Uterus (tissue), 4 donors: ENCODE data around the gene ITGA6. TPM values are rescaled to one million over a fixed set of nuclear protein-coding genes. Genes with fewer than 3 reads are reported as not detected.
"Not testable (repeated sequence)": the region's sequence is repeated elsewhere in the genome, so short reads cannot be mapped to it uniquely, and the experiment has no call there.

ENCODE experiments used
- DNase-seq, 2 donors: peaks; one replicate each; pipeline ENCODE4 v3.0.0-alpha.2; 2019 to 2020
- H3K27ac ChIP-seq, 2 donors: fragments of 200-600 bp; sonication (generic); 1 replicate in 1 of 2; 2 replicates in 1 of 2; pipeline ENCODE4 v1.5.1; 2016 to 2018
- H3K27me3 ChIP-seq, 2 donors: fragments of 200-600 bp; sonication (generic); one replicate each; pipeline ENCODE4 v1.5.1; 2018 to 2019; ENCODE audit warnings: control low read depth in 1 of 2
- H3K36me3 ChIP-seq, 2 donors: fragments of 200-600 bp; sonication (generic); one replicate each; pipeline ENCODE4 v1.5.1; 2019; ENCODE audit warnings: control low read depth in 1 of 2
- H3K4me1 ChIP-seq, 2 donors: fragments of 200-600 bp; sonication (generic); one replicate each; pipeline ENCODE4 v1.5.1; 2018 to 2019; ENCODE audit warnings: control low read depth in 1 of 2
- H3K4me3 ChIP-seq, 2 donors: fragments of 200-600 bp; sonication (generic); 1 replicate in 1 of 2; 2 replicates in 1 of 2; pipeline ENCODE4 v1.5.1; 2018 to 2019; ENCODE audit warnings: mild to moderate bottlenecking in 1 of 2
- H3K9me3 ChIP-seq, 2 donors: fragments of 200-600 bp; sonication (generic); one replicate each; pipeline ENCODE4 v1.5.1; 2019; ENCODE audit warnings: control low read depth in 1 of 2
- POLR2A ChIP-seq, 2 donors: fragments of 450-650 bp; IDR thresholded peaks; one replicate each; pipeline ENCODE4 v1.6.1; 2016; ENCODE audit warnings: antibody characterized with exemption in 2 of 2, mild to moderate bottlenecking in 1 of 2, moderate library complexity in 1 of 2
- intact Hi-C: fragments of 100-400 bp; cut with DNase I; formaldehyde crosslinking; loops from one replicate; pipeline ENCODE4 v1.15.1; 2023; ENCODE audit warnings: low total_unique reads
- total RNA-seq, 4 donors: library from RNA; depleted of rRNA in 3 of 4; stranded (reverse); fragments of >200 nt in 3 of 4; gene quantifications; one replicate each; pipeline versions ENCODE4 v1.1.0 to v1.2.4, GENCODE V29; 2014 to 2023
- TF ChIP-seq, protein P1 (sequence below), 4 experiments: fragments of 200-600 bp in 2 of 4; fragments of 450-650 bp in 2 of 4; sonication (generic) in 2 of 4; IDR thresholded peaks; one replicate each; pipeline ENCODE4 v1.5.1; 2016 to 2019; ENCODE audit warnings: antibody characterized with exemption in 4 of 4, mild to moderate bottlenecking in 2 of 4, moderate library complexity in 1 of 4
- donor health status: DM: yes; HTN: yes; CAD: no.

ITGA6 gene
- total RNA-seq, 4 donors from 2014 or later: 57.4 to 195 (median 120) TPM

DNA sequence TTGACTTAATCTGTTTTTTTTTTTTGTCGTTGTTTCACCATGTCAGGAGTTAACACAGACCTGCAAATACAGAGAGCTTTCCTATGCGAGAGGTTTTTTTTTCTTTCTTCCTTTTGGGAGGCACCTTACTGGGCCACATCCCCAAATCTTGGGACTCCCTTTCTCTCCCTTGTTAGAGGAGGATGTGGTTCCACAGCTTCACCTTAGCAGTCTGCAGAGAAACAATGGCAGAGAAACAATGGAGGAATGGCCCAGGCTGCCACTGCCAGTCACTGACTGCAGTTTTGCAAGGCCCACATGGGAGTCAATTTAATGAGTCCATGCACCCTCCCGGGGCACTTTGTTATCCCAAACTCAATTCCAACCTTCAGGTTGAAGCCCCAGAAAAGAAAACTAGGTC, 107.7 kb downstream of the ITGA6 start:
- TF ChIP-seq POLR2A (IDR thresholded peaks at IDR 0.05): no peak
- TF ChIP-seq, protein P1, sequence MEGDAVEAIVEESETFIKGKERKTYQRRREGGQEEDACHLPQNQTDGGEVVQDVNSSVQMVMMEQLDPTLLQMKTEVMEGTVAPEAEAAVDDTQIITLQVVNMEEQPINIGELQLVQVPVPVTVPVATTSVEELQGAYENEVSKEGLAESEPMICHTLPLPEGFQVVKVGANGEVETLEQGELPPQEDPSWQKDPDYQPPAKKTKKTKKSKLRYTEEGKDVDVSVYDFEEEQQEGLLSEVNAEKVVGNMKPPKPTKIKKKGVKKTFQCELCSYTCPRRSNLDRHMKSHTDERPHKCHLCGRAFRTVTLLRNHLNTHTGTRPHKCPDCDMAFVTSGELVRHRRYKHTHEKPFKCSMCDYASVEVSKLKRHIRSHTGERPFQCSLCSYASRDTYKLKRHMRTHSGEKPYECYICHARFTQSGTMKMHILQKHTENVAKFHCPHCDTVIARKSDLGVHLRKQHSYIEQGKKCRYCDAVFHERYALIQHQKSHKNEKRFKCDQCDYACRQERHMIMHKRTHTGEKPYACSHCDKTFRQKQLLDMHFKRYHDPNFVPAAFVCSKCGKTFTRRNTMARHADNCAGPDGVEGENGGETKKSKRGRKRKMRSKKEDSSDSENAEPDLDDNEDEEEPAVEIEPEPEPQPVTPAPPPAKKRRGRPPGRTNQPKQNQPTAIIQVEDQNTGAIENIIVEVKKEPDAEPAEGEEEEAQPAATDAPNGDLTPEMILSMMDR (IDR thresholded peaks at IDR 0.05): no peak
- Histone ChIP-seq H3K4me3 (no peak overlapping the region), H3K9me3 (no peaks in the 10 kb centered on the region), H3K4me1 (no peaks in the 10 kb centered on the region), H3K36me3 (no peaks in the 10 kb centered on the region), H3K27me3 (no peaks in the 10 kb centered on the region), H3K27ac (no peak overlapping the region)
- DNase-seq: no peak
- intact Hi-C loops: no loop called here

DNA sequence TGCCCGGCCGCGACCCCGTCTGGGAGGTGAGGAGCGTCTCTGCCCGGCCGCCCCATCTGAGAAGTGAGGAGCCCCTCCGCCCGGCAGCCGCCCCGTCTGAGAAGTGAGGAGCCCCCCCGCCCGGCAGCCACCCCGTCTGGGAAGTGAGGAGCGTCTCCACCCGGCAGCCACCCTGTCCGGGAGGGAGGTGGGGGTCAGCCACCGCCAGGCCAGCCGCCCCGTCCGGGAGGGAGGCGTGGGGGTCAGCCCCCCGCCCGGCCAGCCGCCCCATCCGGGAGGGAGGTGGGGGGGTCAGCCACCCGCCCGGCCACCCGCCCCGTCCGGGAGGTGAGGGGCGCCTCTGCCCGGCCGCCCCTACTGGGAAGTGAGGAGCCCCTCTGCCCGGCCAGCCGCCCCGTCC, 110.5 kb downstream of the ITGA6 start:
- H3K9me3 ChIP-seq, DNase-seq, H3K4me1 ChIP-seq, intact Hi-C loops, H3K27me3 ChIP-seq, H3K36me3 ChIP-seq, H3K4me3 ChIP-seq, H3K27ac ChIP-seq: not testable (repeated sequence)

DNA sequence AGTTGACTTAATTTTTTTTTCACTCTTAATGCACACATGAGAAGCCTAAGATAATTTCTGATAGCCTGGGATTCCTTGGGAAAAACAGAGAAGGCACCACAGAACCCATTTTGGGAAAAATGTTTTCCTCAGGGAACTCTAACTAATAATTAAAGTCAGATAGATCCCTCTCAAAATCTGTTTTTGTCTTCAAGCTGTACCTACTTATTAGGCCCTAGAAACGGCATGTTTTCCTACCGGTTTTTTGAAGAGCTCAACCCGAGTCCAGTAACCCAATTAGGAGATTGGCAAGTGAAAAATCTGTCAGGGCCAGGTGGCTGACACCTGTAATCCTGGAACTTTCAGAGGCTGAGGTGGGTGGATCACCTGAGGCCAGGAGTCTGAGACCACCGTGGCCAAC, 112.4 kb downstream of the ITGA6 start:
- Histone ChIP-seq H3K27ac (no peak overlapping the region), H3K9me3 (no peaks in the 10 kb centered on the region), H3K4me1 (no peaks in the 10 kb centered on the region), H3K27me3 (no peaks in the 10 kb centered on the region), H3K36me3 (no peaks in the 10 kb centered on the region), H3K4me3 (no peak overlapping the region)
- no peak for DNase-seq
- intact Hi-C loops: no loop called here
- TF ChIP-seq, protein P1 (IDR thresholded peaks at IDR 0.05): no peak
- TF ChIP-seq POLR2A (IDR thresholded peaks at IDR 0.05): no peak

DNA sequence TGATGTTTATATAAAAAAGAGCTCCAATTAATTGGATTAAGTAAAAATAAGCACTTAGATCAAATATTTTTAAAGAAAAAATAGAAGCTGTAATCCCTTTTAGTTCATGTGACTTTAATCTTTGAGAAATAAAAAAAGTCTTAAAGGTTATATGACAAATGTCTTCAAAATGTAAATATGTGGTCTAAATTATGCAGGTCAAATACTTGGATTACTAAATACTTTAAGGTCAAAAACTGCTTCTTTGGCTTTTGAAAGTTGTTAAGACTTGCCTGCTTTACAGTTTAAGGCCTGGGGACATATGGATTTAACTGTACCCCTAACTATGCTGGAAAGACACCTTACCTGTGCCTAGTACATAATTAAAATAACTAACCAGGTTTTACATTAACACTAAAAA, 113.0 kb downstream of the ITGA6 start:
- H3K27ac ChIP-seq: no peak overlapping the region
- intact Hi-C loops: no loop called here
- DNase-seq: no peak
- no peak overlapping the region for H3K4me3 ChIP-seq
- no peaks in the 10 kb centered on the region for H3K27me3 ChIP-seq
- no peaks in the 10 kb centered on the region for H3K9me3 ChIP-seq
- H3K36me3 ChIP-seq: no peaks in the 10 kb centered on the region
- no peaks in the 10 kb centered on the region for H3K4me1 ChIP-seq
- no peak for TF ChIP-seq POLR2A (IDR thresholded peaks at IDR 0.05)
- TF ChIP-seq, protein P1 (IDR thresholded peaks at IDR 0.05): no peak

DNA sequence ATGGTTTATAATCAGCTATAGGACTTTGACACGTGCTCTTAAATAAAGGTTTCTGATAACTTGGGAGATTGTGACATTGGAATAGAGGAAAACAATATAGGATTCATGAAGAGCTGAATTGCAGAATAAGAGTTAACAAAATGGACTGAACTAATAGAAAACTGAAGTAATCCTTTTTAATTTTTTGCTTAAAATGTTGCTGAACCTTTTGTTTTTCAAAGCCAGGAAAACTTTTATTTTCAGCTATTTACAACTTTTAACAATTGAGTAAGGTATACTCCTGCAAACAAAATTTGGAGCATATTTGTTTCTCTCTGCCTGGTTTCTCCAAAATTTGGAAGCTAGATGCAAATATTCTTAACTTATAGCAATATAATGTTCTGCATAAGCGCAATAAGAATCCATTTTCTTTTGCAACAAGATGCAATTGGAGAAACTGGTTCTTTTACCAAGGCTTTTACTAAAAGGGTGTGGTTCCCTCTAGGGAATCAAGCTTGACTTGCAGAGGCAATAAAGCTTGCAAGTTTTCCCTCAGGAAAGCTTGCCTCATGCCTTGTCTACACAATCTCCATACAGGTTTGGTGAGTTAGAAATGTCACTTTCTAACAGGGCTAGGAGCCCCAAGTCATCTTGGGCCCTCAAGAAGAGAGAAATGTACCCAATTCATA, 118.2 kb downstream of the ITGA6 start:
- H3K27me3 ChIP-seq: no peaks in the 10 kb centered on the region
- no peak for TF ChIP-seq POLR2A (IDR thresholded peaks at IDR 0.05)
- TF ChIP-seq, protein P1 (IDR thresholded peaks at IDR 0.05): no peak
- H3K27ac ChIP-seq: no peak overlapping the region
- intact Hi-C loops: no loop called here
- H3K4me1 ChIP-seq: no peaks in the 10 kb centered on the region
- DNase-seq: no peak
- no peaks in the 10 kb centered on the region for H3K36me3 ChIP-seq
- no peak overlapping the region for H3K4me3 ChIP-seq
- no peaks in the 10 kb centered on the region for H3K9me3 ChIP-seq

DNA sequence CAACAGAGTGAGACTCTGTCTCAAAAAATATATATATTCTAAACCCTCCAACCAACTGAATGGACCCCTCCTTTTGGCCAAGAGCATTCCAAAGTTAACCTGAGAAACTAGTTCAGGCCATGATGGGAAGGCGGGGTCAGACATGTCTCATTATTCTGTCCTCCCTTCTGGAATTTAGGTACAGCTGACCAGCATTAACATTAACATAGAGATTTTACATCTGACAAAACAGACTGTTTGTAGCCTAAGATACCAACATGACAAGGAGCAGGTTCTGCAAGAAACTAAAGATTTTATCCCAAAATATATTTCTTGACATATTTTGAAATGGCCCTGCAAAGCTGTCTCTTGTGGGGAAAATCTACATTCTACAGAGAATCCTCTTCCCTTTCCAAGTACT, 121.7 kb downstream of the ITGA6 start:
- H3K27ac ChIP-seq: no peak overlapping the region
- H3K4me3 ChIP-seq: no peak overlapping the region
- intact Hi-C loops: no loop called here
- no peaks in the 10 kb centered on the region for H3K4me1 ChIP-seq
- DNase-seq: no peak
- TF ChIP-seq POLR2A (IDR thresholded peaks at IDR 0.05): no peak
- TF ChIP-seq, protein P1 (IDR thresholded peaks at IDR 0.05): no peak
- no peaks in the 10 kb centered on the region for H3K9me3 ChIP-seq
- H3K27me3 ChIP-seq: no peaks in the 10 kb centered on the region
- H3K36me3 ChIP-seq: no peaks in the 10 kb centered on the region

DNA sequence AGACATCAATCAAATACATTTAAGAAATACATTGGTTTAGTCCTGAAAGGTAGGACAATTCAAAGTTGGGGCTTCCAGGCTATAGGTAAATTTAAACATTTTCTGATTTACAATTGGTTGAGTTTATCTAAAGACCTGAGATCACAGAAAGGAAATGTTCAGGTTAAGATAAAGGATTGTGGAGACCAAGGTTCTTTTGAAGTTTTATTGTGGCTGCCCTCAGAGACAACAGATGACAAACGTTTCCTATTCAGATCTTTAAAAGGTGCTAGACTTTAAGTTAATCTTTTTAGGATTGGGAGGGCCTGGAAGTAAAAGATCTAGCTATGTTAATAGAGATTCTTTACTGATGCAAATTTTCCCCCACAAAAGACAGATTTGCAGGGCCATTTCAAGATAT, 122.4 kb downstream of the ITGA6 start:
- H3K36me3 ChIP-seq, H3K27ac ChIP-seq, H3K27me3 ChIP-seq, H3K4me3 ChIP-seq, DNase-seq, intact Hi-C loops, H3K4me1 ChIP-seq, H3K9me3 ChIP-seq: not testable (repeated sequence)
